Kidney capillary endothelial cell (primary cell): Measurements from ENCODE around the gene PDE4C.

Experiments
- DNase-seq: peaks from one replicate; pipeline ENCODE4 v3.0.0-alpha.2; 2018; ENCODE audit warnings: low spot score

The PDE4C gene

DNA sequence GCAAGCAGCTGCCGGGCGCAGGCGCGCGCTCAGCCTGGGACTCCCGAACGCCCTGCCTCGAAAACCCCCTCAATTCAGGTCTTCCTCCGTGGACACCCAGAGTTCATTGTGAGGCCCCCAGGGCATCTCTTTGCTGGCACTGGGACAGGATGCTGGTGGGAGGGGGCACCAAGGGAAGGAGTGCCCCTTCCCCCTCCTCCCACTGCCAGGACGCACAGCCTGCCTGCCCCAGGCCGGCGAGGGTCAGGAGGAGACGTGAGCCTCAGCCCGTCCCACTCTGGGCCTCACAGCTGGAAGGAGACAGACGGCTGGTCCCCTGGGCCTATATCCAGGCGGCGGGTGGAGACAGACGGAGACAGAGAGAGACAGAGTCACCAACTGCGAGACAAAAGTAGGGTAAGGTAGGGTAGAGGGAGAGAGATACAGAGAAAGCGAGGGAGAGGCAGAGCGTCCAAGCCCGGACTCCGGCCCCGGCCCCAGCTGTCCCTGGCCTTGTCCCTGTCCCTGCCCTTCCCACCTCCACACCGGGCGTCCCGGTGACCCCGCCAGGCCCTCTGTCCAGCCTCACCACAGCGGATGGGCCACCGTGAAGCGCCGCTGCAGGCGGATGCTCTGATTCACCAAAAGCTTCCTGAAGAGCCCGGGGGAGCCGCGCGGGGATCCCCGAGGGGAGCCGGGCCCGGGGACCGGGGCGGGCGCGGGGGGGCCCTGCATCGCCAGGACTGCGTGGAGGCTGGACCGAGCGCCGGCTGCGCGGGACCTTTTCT lies at the start of gene PDE4C:
TSS of gene PDE4C (minus strand) at position 737 of the 767 bp plus-strand sequence. CDS start at position 714, 23 bp downstream.
- DNase-seq, result no peak

DNA sequence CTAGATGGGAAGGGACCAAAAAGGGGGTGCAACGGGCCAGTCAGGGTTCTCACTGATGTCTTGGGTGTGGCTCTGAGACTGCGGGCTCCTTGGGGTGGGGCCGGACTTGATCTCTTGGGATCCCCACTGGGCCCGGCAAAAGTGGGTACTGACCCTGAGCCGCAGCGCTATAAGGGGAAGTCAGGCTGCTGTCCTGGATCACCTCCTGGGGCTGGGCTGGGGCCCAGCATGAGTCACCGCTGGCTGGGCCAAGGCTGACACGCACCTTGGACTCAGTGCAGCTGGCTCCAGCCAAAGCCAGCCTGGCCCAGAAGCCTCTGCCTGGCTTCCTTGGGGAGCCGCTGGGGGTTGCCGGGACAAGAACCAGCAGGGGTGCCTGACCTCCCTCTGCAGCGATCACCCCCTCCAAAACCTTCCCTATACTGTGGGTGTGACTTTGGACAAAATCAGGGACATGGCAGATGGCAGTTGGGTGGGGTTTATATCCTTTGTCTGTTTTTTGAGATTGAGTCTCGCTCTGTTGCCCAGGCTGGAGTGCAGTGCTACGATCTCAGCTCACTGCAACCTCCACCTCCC lies 48.6 kb upstream of the PDE4C start:
- no peak for DNase-seq

DNA sequence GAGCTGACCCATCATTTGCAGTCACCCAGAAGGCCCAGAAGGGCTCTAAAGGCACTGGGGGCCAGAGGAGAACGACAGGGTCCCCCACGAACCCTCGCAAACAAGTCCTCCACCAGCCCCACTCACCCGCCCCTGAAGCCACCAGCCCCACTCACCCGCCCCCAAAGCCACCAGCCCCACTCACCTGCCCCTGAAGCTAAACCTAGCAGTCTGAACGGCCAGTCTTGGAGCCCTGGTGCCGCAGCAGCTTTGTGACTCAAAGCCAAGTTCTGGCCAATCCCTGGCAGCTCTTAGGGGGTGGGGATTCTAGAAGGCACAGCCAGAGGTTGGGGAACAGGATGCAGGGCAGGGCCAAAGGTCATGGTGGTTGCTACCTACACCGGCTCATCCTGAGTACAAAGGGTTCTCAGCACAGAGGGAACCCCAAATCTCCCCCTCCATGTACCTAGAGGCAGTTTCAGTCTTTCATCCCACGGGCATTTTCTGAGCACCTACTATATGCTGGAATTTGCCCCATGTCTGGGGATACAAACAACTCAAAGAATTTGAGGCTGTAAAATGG lies 48.1 kb upstream of the PDE4C start, which contains the start of gene IQCN:
TSS of gene IQCN (minus strand) at position 234 of the 562 bp plus-strand sequence. CDS start 4,974 bp downstream, outside the sequence.
- no peak for DNase-seq

DNA sequence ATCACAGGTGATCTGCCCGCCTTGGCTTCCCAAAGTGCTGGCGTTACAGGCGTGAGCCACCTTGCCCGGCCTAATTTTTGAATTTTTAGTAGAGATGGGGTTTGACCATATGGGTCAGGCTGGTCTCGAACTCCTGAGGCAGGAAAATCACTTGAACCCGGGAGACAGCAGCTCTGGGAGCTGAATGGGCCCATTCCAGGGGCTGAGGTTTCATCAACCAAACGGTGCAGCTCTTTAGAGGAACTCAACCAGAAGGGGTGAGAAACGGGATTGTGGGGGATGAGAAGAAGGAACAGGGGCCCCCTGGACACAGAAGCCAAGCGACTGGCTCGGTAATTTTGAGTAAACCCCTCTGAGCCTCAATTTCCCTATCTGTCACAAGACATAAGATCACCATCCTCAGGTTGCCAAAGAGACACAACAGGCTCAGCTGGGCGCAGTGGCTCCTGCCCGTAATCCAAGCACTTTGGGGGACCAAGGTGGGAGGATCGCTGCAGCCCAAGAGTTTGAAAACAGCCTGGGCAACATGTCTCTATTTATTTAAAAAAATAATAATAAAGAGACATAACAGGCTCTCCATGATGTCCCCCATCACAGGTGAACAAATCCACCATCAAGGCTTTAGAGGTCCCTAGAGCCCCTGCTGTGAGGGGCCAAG lies 47.5 kb upstream of the PDE4C start:
- DNase-seq, result no peak

DNA sequence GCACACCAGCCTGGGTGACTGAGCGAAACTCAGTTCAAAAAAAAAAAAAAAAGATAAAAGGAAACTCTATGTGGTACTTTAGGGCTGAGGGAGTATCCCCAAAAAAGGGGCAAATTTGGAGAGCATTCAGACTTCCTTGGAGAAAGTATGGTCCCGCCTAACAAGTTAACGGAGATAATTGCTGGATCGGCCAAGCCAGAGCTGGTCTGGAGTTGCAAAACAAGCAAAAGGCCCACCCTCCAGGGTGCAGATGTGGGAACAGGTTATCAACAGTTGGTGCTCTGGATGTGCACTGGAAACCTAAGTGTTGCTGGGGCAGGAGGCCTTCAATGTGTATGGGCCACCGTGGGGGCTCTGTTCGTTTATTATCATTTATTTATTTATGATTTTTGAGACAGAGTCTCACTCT lies 45.2 kb upstream of the PDE4C start:
- no peak for DNase-seq

DNA sequence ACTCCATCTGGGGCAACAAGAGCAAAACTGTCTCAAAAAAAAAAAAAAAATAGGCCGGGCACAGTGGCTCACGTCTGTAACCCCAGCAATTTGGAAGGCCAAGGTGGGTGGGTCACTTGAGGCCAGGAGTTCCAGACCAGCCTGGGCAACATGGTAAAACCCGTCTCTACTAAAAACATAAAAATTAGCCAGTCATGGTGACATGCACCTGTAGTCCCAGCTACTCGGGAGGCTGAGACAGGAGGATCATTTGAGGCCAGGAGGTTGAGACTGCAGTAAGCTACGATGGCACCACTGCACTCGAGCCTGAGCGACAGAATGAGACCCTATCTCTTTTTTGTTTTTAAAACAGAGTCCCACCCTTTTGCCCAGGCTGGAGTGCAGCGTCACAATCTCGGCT lies 44.1 kb upstream of the PDE4C start:
- no peak for DNase-seq

DNA sequence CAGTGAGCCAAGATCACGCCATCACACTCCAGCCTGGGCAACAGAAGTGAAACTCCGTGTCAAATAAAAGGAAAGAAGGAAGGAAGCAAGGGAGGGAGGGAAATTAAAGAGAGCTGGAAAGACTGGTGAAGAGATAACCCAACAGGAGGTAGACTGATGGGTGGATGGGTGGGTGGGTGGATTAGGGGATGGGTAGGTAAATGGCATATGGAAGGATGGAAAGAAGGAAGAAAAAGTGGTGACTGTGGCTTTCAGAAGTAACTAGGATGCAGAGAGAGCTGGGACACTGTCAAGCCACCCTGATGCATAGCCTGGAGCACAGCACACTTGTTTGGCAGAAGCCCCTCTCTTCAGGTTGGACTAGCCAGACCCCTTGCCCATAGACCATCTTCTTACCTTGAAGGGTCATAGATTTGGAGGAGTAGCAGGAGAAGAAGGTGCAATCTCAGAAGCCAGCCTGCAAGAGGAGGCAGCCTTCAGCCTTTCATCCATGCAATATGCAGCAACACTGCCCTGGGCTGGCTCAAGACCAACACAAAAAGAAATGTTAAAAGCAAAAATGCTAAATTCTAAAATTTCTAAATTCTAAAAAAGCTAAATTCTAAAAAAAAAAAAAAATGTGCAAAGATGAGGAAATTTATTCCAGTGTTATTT lies 43.0 kb upstream of the PDE4C start:
- no peak for DNase-seq

DNA sequence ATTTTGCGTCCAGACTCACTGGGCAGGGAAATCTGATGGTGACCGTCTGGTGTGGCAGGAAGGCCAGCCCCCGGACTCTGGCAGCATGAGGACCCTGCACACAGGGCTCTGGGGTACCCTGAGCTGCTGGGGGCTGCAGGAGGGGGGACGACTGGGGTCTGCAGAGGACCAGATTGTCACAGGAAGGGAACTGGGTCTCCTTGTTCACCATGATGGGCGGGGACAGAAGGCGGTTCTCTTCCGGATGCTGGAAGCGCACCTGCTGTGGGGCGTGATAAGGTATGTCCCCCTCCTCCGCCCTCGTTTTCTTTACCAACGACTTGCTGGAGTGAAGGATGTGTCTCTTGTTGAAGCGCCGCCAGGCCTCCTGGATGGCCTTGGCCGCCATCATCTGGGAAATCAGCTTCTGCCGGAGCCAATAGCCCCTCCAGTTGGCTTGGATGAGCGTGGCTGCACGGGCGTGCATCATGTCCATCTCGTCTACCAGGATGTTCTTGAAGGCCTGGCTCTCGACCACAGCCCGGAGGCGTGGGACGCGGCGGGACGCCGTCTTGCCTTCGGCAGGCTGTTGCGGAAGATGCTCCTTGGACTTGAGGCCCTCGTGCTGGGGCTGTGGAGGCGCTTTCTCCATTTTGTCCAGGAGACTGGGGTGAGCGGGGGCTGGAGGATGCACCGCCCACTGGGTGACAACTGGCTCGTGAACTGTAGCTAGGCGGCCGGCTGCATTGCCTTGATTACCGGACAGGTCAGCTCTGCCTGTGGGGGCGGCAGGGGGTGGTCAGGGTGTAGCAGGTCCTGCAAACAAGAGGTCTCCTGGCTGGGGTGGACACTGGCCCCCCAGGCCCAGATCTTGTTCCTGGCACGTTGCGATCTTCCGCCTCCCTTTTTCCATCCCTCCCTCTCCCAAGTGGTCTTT lies 40.8 kb upstream of the PDE4C start:
- no peak for DNase-seq

DNA sequence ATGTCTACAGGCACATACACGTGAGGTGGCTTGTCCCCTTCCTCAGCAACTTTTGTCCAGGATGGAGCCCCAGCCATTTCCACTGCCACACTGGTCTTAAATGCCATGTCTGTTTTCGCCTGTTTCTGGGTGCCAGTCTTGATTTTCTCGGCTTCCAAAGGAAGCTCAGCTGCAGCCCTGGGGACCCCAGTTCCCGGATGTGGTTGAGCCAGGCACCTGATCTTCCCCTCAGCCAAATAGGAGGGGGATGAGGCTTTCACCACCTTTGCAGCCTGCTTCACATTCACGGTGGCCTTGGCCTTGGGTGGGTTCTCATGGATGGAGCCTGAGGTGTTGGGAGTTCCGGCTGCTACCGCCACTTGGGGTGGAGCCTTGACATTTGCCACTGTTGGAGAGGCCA lies 39.3 kb upstream of the PDE4C start:
- DNase-seq, result no peak

DNA sequence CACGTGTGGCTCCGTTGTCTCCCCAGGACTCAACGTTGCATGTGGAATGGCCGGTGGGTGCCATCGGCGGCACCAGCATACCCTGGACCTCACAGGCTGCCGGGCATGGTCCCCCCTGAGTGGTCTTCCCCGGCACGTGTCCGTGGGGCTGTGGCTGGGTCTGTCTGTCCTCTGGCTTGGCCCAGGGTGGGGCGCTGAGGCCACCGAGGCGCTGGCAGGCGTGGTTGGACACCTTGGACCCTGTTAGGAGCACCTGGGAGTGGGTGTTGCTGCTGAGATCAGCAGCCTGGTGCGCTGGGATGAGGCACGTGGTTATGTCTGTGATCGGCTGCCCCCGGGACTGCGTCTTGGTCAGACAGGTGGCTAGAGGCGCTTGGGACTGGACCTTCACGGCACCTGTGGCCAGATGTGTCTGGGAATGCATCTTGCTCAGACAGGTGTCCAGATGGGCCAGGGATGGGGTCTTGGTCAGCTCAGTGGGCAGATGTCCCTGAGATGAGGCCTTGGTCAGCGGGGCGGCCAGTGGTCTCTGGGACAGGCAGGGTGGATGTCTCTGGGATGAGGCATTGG lies 38.8 kb upstream of the PDE4C start:
- no peak for DNase-seq

DNA sequence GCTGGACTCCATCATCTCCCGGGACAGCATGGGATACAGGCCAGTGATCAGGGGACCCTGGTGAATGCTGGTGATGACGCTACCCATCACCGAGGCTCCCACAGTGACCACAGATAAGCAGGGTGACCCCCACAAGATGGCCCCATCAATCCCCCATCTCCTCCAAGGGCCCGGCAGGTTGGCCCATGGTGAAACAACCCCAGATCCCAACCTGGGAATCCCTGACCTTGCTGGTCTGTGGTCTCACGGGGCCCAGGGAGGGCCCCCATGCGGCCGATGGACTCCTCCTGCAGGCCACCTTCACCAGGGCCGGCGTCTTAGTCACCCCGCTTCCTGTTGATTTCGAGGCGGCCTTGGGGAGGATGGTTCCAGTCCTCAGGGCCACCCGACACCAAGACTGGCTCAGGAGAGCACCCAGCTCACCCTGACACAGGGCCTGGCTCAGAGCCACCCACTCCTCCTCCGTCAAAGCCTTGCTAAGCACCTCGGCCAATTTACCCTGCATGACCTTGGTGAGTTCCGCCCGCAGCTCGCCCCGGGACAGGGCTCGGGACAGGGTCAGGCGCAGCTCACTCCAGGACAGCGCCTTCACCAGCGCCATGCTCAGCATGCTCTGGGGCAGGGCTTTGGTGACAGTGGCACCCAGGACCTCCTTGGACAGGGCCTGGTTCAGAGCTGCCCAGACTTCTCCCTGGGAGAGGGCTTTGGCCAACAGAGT lies 38.1 kb upstream of the PDE4C start:
- no peak for DNase-seq

DNA sequence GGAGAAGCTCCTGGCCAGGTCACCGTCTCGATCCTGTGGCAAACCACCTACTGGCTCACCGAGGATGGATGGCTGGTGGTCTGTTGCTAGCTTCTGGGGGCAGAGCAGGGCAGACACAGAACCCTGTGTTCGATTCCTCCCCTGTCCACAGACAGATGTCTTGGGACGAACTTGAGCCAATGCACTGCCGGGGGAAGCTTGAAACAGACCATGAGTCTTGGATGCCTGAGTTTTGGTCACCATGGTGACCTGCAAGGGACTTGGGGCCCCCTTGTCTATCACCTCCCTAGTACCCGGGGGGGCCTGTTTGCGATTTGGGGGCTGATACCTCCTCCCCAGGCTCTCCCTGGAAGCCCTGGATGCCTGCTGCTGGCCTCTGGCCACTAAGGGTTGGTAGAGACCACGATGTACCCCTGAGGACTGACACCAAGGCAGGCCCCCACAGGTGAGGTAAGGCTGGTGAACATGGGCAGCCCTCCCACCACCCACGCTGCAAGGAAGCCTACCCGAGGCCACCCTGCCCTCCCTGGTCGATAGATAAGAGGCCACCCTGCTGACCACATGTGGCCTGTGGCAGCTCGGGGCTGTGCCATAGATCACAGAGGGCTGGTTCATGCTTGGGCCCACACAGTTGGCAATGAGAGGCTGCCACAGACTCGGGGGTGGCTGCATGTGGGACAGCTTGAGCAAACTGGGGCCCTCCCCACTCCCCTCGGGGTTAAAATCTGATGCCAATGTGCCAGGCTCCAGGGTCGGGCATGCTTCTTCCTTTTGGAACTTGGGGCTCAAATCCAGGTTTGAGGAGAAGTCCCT lies 37.3 kb upstream of the PDE4C start:
- no peak for DNase-seq

DNA sequence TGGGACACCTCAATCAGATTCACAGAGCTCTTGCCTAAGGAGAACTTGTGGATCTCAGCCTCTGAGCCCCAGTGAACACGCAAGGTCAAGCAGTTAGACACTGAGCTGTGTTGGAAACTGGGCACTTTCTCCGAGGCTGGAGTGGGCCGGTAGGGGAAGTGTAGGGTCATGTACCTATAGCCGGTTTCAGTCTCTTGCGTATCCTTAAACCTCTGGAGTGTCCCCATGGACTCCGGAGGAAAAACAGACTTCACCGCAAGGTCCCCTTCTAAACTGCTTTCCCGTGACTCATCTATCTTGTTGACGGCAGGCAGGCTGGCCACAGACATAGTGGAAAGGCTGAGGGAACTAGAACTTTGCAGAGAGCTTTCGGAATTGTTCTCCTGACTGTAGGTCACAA lies 36.7 kb upstream of the PDE4C start:
- no peak for DNase-seq

DNA sequence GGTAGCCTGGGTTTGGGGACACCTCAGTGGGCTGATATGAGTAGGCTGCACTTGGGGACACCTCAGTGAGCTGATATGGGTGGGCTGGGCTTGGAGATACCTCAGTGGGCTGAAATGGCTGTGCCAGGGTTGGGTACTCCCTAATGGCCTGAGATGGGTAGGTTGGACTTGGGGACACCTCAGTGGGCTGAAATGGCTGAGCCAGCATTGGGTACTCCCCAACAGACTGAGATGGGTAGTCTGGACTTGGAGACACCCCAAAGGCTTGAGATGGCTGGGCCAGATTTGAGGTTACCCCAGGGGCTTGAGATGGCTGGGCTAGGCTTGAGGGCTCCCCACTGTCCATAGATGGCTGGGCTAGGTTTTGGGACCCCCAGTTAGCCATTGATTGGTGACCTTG lies 35.9 kb upstream of the PDE4C start:
- no peak for DNase-seq

DNA sequence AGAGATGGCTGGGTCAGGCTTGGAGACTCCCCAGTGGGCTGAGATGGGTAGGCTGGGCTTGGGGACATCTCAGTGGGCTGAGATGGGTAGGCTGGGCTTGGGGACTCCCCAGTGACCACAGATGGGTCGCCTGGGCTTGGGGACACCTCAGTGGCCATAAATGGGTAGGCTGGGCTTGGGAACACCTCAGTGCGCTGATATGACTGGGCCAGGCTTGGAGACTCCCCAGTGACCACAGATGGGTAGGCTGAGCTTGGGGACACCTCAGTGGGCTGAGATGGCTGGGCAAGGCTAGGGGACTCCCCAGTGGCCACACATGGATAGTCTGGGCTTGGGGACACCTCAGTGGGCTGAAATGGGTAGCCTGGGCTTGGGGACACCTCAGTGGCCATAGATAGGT lies 35.2 kb upstream of the PDE4C start:
- no peak for DNase-seq

DNA sequence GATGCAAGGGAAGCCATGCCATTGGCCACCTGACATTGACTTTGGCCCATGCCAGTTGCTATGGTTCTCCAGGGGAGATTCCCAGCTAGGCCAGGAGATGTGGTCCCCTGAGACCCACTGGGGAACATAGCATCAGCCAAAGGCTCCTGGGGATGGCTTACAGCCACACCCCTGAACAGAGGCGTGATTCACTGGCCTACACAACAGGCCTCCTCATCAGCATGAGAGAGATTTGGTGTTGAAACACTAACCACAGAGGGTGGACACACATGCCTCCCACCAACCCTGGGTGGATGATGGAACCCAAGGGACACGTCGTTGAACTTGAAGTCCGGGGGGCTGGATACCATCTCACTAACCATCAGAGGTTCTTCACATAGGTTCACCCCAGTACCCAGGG lies 33.7 kb upstream of the PDE4C start:
- no peak for DNase-seq

DNA sequence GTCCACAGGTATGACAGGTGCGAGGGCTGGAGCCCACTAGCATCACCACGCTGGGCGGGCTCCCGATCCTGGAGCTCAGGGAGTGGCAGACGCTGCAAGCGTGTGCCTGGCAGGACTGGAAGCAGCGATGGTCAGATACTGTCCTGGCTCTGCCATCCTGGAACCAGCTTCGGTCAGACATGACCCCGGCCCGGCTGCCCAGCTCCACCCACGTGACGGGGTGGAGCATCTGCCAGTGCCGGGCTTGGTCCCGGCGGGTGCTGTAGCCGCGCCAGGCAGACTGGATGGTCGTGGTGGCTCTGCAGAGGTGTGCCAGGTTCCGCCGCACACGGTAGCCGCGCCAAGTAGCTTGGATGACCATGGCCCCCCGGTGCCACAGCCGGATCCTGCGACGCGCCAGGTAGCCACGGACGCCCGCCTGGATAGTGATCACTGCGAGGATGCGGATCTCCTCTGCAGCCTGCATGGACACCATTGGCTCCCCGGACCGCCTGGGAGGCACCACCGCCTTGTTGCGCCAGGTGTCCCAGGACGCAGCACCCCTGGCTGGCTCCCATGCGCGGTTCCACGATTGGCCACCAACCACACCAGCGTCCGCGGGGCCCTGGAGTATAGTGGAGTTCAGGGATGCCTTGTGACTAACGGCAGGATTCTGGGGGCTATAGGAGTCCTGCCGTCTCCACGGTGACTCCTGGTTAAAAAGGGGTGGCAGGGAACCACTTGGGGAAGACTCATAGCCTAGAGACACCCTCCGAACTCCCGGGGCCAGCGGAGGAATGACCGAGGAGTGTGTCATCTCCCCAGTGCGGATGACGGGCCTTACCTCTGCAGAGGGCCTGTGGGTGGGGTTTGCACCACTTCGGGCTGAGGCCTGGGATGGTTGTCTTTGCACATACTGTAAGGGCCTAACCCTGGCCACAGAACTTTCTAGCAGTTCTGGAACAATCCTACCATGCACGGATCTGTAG lies 31.5 kb upstream of the PDE4C start:
- DNase-seq, result no peak
